Stimulated activated naive CD4-positive, alpha-beta T cell (primary cell): ENCODE measurements around the gene MGME1.
"Not testable (repeated sequence)": the region's sequence is repeated elsewhere in the genome, so short reads cannot be mapped to it uniquely, and the experiment has no call there.

Experiments used
- DNase-seq, 6 experiments: peaks; one replicate each; lab custom pipeline; 2025; lab: John Stamatoyannopoulos, UW

MGME1 gene

GRCh38 chr20:17960400-17960885 lies 8.4 kb upstream of the MGME1 start:
- DNase-seq = not testable (repeated sequence)

GRCh38 chr20:17960927-17961586 lies 7.8 kb upstream of the MGME1 start:
- no peak for DNase-seq

- DNase-seq = no peak
Observed at GRCh38 chr20:17961587-17961940, 7.3 kb upstream of the MGME1 start.

- DNase-seq = no peak
Observed at GRCh38 chr20:17963114-17963897, 5.5 kb upstream of the MGME1 start.

GRCh38 chr20:17964073-17964472 lies 4.7 kb upstream of the MGME1 start:
- DNase-seq = no peak

- DNase-seq = no peak
Observed at GRCh38 chr20:17964632-17965031, 4.2 kb upstream of the MGME1 start.

GRCh38 chr20:17965042-17965697 lies 3.6 kb upstream of the MGME1 start:
- DNase-seq = no peak

GRCh38 chr20:17966432-17967310 lies 2.1 kb upstream of the MGME1 start:
- DNase-seq = peak in 3 of 6 experiments; percentile 31 to 44 (median 41)

- DNase-seq = peak in 2 of 6 experiments; percentile 32 to 52
Observed at GRCh38 chr20:17967521-17968365, 1.1 kb upstream of the MGME1 start.

- peak in 3 of 6 experiments; percentile 25 to 43 (median 37) for DNase-seq
Observed at GRCh38 chr20:17969278-17969883, 563 bp downstream of the MGME1 start.

- DNase-seq = peak in 1 of 6 experiments; percentile 24
Observed at GRCh38 chr20:17969884-17970409, 1.1 kb downstream of the MGME1 start.

- no peak for DNase-seq
Observed at GRCh38 chr20:17971300-17972013, 2.6 kb downstream of the MGME1 start.

- DNase-seq = no peak
Observed at GRCh38 chr20:17972121-17972520, 3.3 kb downstream of the MGME1 start.

- no peak for DNase-seq
Observed at GRCh38 chr20:17976305-17976704, 7.5 kb downstream of the MGME1 start.

GRCh38 chr20:17985388-17986018 lies 16.7 kb downstream of the MGME1 start:
- DNase-seq = no peak

GRCh38 chr20:17987988-17988387 lies 19.2 kb downstream of the MGME1 start:
- peak in 3 of 6 experiments; percentile 56 to 58 (median 56) for DNase-seq

GRCh38 chr20:17990278-17990972 lies 21.6 kb downstream of the MGME1 start:
- DNase-seq = no peak

- no peak for DNase-seq
Observed at GRCh38 chr20:17992224-17992637, 23.4 kb downstream of the MGME1 start.
